Measurements from ENCODE around the gene MTF2. TPM values are rescaled to one million over a fixed set of nuclear protein-coding genes. Genes with fewer than 3 reads are reported as not detected.

Gene MTF2
- total RNA-seq, 1 donor from 2014 or later = 33.2 TPM

- DNase-seq (ENCODE audit: low spot score) = no peak
Observed at GRCh38 chr1:93083979-93084378, 4.9 kb downstream of the MTF2 start.

DNA sequence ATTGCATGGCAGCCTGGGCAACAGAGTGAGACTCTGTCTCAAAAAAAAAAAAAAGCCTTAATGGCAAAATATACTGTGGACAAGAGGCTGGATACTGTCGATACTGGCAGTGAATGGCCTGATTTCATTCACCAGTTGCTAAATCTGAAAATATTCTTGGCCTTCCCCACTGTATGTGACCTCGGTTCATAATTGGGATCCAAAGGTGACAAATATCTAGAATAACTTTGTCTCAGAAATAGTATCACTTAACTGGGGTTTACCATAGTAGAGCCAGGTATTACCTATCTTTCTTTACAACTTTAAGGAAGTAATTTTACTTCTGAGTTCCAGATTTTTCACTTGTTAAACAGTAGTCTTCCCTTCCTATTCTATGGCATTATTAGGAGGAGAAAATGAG is 8.4 kb downstream of the MTF2 start:
- DNase-seq (ENCODE audit: low spot score) = no peak

DNA sequence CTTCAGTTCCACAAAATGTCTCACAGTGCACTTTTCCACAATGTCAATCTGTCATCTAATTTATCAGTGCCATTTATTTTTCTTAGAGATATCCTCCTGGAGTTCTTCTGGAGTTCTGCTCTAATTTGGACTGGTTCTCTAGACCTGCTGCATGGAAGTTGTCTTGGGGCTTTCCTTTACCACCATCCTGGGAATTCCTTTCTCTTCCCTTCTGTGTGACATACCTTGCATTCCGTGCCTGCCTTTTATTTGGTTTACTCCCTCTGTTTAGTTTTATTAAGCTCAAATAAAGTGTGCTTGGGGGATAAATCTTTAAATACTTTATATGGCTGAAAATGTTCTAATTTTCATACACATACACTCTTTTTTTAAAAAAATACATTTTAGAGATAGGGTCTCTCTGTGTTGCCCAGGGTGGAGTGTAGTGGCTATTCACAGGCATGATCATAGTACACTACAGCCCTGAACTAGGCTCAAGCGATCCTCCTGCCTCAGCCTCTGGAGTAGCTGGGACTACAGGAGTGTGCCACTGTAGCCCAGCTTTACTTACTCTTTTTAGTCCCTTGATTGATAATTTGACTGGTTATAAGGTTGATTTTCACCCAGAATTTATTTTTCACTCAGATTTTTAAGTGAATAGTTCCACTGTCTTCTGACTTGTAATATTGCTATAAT is 14.4 kb downstream of the MTF2 start:
- DNase-seq (ENCODE audit: low spot score) = no peak

- DNase-seq (ENCODE audit: low spot score) = no peak
Observed at GRCh38 chr1:93095804-93096585, 16.9 kb downstream of the MTF2 start.

DNA sequence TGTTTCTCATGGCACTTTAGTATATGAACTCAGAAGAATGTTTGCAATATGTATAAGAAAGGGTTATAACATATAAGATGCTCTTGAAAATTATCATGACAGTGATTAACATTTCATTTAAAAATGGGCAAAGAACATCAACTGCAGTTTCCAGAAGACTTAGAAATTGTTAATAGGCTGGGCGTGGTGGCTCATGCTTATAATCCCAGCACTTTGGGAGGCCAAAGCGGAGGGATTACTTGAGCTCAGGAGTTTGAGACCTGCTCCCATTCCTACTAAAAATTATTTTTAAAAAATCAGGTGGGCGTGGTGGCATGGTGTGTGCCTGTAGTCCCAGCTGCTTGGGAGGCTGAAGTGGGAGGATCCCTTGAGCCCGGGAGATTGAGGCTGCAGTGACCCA is 23.1 kb downstream of the MTF2 start:
- no peak for DNase-seq (ENCODE audit: low spot score)

DNA sequence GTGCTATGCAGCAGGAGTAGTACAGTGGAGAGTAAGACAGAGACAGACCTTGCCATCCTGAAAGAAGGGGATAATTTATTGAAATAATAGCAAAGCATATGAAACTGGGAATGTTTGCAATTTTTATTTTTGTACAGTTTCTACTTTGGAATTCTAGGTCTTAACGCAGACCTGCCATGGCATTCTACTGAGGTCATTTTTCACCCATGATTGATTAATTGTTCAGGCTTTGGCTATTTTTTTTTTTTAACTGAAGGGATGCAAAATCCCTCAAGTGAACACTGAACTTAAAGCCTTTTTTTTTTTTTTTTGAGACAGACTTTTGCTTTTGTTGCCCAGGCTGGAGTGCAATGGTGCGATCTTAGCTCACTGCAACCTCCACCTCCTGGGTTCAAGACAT is 27.1 kb downstream of the MTF2 start:
- DNase-seq (ENCODE audit: low spot score) = no peak

GRCh38 chr1:93107395-93107794 is 28.3 kb downstream of the MTF2 start:
- no peak for DNase-seq (ENCODE audit: low spot score)

GRCh38 chr1:93108335-93108734 is 29.3 kb downstream of the MTF2 start:
- no peak for DNase-seq (ENCODE audit: low spot score)

DNA sequence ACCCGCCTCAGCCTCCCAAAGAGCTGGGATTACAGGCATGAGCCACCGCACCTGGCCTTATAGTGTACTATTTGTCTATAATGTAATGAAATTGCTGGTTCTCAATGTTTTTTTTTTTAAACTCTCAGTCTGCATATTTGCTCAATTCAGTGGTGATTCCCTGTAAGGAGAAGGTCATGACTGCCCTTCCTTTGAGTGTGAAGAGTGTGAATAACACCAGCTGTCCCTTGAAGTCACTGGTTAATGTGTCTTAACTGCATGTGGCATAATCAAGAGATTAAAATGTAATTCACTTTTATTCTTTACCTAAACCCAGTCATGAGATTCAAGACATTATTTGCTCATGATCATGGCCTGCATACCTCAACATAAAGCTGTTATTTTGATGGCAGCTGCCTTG is 30.5 kb downstream of the MTF2 start:
- DNase-seq (ENCODE audit: low spot score) = no peak

DNA sequence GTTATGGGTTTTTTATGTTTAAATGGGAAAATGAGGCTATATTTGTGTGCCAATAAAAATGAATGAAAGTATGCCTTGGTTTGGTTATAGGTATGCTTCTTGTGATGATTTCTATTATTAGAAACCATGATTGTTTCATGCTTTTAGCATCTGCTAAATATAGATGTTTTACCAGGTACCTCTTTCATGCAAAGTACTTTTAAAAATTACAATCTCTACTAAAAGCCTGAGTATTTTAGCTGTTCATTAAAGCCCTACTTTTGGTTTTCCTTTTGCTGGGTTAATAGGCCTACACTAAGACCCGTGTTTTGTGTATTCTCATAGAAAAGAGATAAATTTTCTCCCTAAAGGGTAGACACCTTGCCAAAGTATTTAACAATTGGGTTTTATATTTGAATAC is 32.0 kb downstream of the MTF2 start:
- DNase-seq (ENCODE audit: low spot score) = no peak

- no peak for DNase-seq (ENCODE audit: low spot score)
Observed at GRCh38 chr1:93111561-93111960, 32.5 kb downstream of the MTF2 start.

- no peak for DNase-seq (ENCODE audit: low spot score)
Observed at GRCh38 chr1:93113127-93113526, 34.0 kb downstream of the MTF2 start.

- DNase-seq (ENCODE audit: low spot score) = no peak
Observed at GRCh38 chr1:93114391-93114790, 35.3 kb downstream of the MTF2 start.

DNA sequence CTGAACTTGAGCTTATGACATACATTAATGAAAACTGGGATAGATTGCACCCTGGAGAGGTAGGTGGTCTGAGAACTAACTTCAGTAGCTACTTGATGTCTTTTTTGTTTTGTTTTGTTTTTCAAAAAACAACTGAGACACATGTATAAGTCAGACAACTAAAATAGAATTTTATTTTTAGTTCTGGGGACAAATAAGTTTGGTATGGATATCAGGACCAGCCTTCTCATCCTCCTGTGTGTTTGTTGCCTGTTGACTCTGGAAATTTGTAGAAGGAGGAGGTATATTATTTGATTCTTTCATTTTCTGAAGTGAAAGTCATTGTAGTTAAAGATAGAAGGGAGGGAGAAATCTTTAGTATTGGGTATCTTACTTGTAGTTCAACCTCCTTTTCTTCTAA is 41.5 kb downstream of the MTF2 start:
- no peak for DNase-seq (ENCODE audit: low spot score)

DNA sequence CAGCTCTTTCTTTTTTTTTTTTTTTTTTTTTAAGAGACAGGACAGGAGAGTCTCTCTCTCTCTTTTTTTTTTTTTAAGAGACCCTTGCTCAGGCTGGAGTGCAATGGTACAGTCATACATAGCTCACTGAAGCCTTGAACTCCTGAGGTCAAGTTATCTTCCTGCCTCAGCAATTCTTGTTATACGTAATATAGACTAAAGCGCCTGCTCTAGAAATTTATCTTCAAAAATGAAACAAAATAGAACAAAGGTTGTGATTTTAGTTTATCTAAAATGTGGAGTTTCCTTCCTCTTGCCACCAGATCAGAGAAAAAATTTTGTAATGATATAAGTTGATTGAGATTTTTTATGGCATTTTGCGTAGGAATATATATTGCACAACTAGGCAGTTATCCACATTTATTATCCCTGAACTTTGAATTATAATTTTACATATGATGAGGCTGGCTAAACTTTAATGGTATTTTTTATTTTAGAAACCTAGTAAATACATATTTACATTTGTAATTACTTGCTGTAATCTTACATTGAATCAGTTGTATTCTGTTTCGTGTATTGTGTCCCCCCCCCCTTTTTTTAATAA is 44.2 kb downstream of the MTF2 start:
- DNase-seq (ENCODE audit: low spot score) = no peak

- no peak for DNase-seq (ENCODE audit: low spot score)
Observed at GRCh38 chr1:93124556-93125355, 45.7 kb downstream of the MTF2 start.

- no peak for DNase-seq (ENCODE audit: low spot score)
Observed at GRCh38 chr1:93129507-93130099, 50.5 kb downstream of the MTF2 start.

- DNase-seq (ENCODE audit: low spot score) = no peak
Observed at GRCh38 chr1:93132638-93133037, 53.6 kb downstream of the MTF2 start.

DNA sequence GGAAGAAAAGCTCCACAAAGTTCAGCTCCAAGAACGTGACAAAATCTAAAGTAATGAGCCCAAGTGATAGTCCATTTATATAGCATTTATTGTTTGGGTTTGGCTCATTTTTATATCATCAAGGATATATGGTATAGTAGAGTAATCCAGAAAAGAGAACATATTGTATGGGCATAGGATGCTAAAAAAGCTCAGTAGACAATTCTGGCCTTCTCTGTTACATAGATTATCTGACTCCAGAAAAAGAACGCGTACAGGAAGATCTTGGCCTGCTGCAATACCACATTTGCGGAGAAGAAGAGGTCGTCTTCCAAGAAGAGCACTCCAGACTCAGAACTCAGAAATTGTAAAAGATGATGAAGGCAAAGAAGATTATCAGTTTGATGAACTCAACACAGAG is 57.4 kb downstream of the MTF2 start:
- no peak for DNase-seq (ENCODE audit: low spot score)

DNA sequence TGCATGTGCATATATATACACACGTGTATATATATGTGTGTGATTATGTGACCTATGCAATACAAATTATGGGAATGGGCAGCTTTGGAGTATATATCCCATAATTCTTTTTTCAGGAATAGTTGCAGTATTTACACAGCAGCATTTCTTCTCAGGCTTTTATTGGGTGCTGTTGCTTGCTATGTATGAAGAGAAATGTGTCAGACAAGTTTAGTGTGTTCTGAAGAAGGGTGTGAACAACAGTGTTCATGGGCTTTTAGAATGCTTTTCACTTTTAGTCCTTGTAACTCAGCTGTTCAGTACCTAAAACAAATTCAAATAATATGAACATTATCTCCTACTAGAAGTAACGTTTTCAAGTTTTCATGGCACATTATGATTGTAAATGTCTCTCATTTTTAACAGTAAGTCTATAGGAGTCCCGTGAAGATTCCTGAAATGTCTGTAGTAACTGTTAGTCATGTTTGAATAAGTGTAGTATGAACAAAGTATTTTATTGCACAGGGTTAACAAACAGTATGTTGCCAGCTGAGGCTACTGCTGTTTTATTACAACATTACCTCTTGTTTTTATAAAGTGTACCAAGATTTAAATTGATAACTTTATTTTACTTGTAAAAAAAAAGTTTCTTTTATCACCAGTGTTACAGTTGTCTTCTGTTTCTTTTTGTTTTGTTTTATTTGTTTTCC is 58.7 kb downstream of the MTF2 start:
- DNase-seq (ENCODE audit: low spot score) = no peak

DNA sequence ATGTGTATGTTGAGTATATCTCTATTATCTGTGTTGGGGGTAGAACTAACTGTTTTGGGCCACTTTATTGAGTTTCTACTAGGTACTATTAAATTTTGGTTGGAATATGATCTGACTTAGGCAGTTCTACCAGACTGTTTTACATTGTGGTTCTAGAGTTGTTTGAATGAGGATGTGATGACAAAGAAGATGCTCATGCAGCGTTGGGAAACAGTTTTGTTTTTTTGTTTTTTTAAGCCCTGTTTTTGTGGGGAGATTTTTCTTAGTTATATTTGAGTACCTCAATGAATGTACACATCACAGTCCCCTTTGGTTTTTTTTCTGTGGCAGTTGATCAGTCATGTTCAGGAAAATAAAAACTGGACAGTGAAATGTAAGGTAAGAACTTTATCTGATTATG is 61.0 kb downstream of the MTF2 start:
- DNase-seq (ENCODE audit: low spot score) = no peak
